Measurements from ENCODE around the gene TMEM200A. TPM values are rescaled to one million over a fixed set of nuclear protein-coding genes. Genes with fewer than 3 reads are reported as not detected.

TMEM200A gene
- total RNA-seq, 1 donor from 2014 or later, result 3.5 TPM

- H3K27me3 Mint-ChIP-seq (ENCODE audit: unreplicated experiment), result no peaks in the 10 kb centered on the region
- no peak for DNase-seq (ENCODE audit: low spot score)
- peaks cover 11% of the 10 kb centered on the region for H3K4me1 Mint-ChIP-seq (ENCODE audit: unreplicated experiment)
- no peaks in the 10 kb centered on the region for H3K9me3 Mint-ChIP-seq (ENCODE audit: unreplicated experiment)
- no peak overlapping the region for H3K4me3 Mint-ChIP-seq (ENCODE audit: unreplicated experiment)
- no peaks in the 10 kb centered on the region for H3K36me3 Mint-ChIP-seq (ENCODE audit: low read depth, unreplicated experiment)
- TF ChIP-seq CTCF (IDR thresholded peaks at IDR 0.05; ENCODE audit: unreplicated experiment), result no peak
- no peak overlapping the region for H3K27ac Mint-ChIP-seq (ENCODE audit: unreplicated experiment)
Measured at GRCh38 chr6:130434174-130434873, 68.5 kb downstream of the TMEM200A start.

DNA sequence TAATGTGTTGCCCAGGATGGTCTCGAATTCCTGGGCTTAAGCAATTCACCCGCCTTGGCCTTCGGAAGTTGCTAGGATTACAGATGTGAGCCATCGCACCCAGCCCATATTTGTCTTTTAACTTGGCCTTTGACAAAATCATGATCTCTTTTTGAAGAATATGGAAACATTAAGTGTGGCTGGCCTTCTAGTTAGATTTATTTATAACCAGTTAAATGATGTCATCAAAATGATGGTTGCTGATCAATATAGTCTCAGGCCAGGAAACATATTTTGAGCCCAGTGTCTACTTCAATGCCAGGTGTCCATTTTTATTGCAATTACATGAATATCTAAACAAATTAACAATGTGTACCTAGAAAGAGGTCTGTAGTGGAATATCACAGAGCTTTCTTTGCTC, 69.4 kb downstream of the TMEM200A start:
- Mint-ChIP-seq H3K9me3 (ENCODE audit: unreplicated experiment) (no peaks in the 10 kb centered on the region), H3K4me3 (ENCODE audit: unreplicated experiment) (no peak overlapping the region), H3K4me1 (ENCODE audit: unreplicated experiment) (peaks cover 11% of the 10 kb centered on the region), H3K36me3 (ENCODE audit: low read depth, unreplicated experiment) (no peaks in the 10 kb centered on the region), H3K27me3 (ENCODE audit: unreplicated experiment) (no peaks in the 10 kb centered on the region), H3K27ac (ENCODE audit: unreplicated experiment) (no peak overlapping the region)
- DNase-seq (ENCODE audit: low spot score), result no peak
- TF ChIP-seq CTCF (IDR thresholded peaks at IDR 0.05; ENCODE audit: unreplicated experiment), result no peak

- no peaks in the 10 kb centered on the region for H3K27me3 Mint-ChIP-seq (ENCODE audit: unreplicated experiment)
Measured at GRCh38 chr6:130437961-130438360, 72.1 kb downstream of the TMEM200A start.

GRCh38 chr6:130447374-130447773, 81.6 kb downstream of the TMEM200A start:
- no peak for TF ChIP-seq CTCF (IDR thresholded peaks at IDR 0.05; ENCODE audit: unreplicated experiment)
- Mint-ChIP-seq H3K4me1 (ENCODE audit: unreplicated experiment) (peaks cover 7% of the 10 kb centered on the region), H3K9me3 (ENCODE audit: unreplicated experiment) (no peaks in the 10 kb centered on the region), H3K27ac (ENCODE audit: unreplicated experiment) (no peak overlapping the region), H3K36me3 (ENCODE audit: low read depth, unreplicated experiment) (no peaks in the 10 kb centered on the region), H3K27me3 (ENCODE audit: unreplicated experiment) (no peaks in the 10 kb centered on the region), H3K4me3 (ENCODE audit: unreplicated experiment) (no peak overlapping the region)
- DNase-seq (ENCODE audit: low spot score), result no peak

More at GRCh38 chr6:130437961-130438360, 72.1 kb downstream of the TMEM200A start:
- Mint-ChIP-seq H3K27ac (ENCODE audit: unreplicated experiment) (no peak overlapping the region), H3K4me1 (ENCODE audit: unreplicated experiment) (no peaks in the 10 kb centered on the region), H3K36me3 (ENCODE audit: low read depth, unreplicated experiment) (no peaks in the 10 kb centered on the region), H3K4me3 (ENCODE audit: unreplicated experiment) (no peak overlapping the region), H3K9me3 (ENCODE audit: unreplicated experiment) (no peaks in the 10 kb centered on the region)
- no peak for DNase-seq (ENCODE audit: low spot score)
- no peak for TF ChIP-seq CTCF (IDR thresholded peaks at IDR 0.05; ENCODE audit: unreplicated experiment)

GRCh38 chr6:130452336-130452735, 86.5 kb downstream of the TMEM200A start:
- H3K4me1 Mint-ChIP-seq (ENCODE audit: unreplicated experiment), result no peaks in the 10 kb centered on the region
- H3K9me3 Mint-ChIP-seq (ENCODE audit: unreplicated experiment), result no peaks in the 10 kb centered on the region
- H3K27me3 Mint-ChIP-seq (ENCODE audit: unreplicated experiment), result no peaks in the 10 kb centered on the region
- TF ChIP-seq CTCF (IDR thresholded peaks at IDR 0.05; ENCODE audit: unreplicated experiment), result no peak
- no peaks in the 10 kb centered on the region for H3K36me3 Mint-ChIP-seq (ENCODE audit: low read depth, unreplicated experiment)
- no peak overlapping the region for H3K4me3 Mint-ChIP-seq (ENCODE audit: unreplicated experiment)
- no peak overlapping the region for H3K27ac Mint-ChIP-seq (ENCODE audit: unreplicated experiment)
- no peak for DNase-seq (ENCODE audit: low spot score)
